Lung (tissue), 12 donors: ENCODE results near the gene TBC1D1. TPM values are rescaled to one million over a fixed set of nuclear protein-coding genes. Genes with fewer than 3 reads are reported as not detected.
A peak's percentile ranks its signal among the peaks of the same experiment; 100 is the strongest.

ENCODE experiments used
- ATAC-seq: fragments of 200-7000 bp; cut with Tn5 transposase; one replicate; pipeline ENCODE4 v1.9.1; 2020; ENCODE audit warnings: moderate number of reproducible peaks; ENCODE audit not compliant: insufficient read depth, low FRiP score
- DNase-seq, 3 donors: peaks; one replicate each; pipeline ENCODE4 v3.0.0-alpha.2; 2013 to 2017
- H3K27ac ChIP-seq, 2 donors: one replicate each; pipeline ENCODE4 v1.5.1; 2013; ENCODE audit warnings: mild to moderate bottlenecking in 2 of 2, moderate library complexity in 2 of 2, control low read depth in 1 of 2, inconsistent platforms in 1 of 2, low read depth in 1 of 2, low read length in 1 of 2
- H3K27me3 ChIP-seq, 3 donors: one replicate each; pipeline ENCODE4 v1.5.1; 2013; ENCODE audit warnings: low read length in 2 of 3; ENCODE audit not compliant: control insufficient read depth in 3 of 3, insufficient read depth in 3 of 3
- H3K36me3 ChIP-seq, 4 donors: one replicate each; pipeline ENCODE4 v1.5.1; 2013; ENCODE audit warnings: low read length in 4 of 4, mild to moderate bottlenecking in 1 of 4, moderate library complexity in 1 of 4; ENCODE audit not compliant: control insufficient read depth in 4 of 4, insufficient read depth in 4 of 4
- H3K4me1 ChIP-seq, 5 donors: one replicate each; pipeline ENCODE4 v1.5.1; 2013; ENCODE audit warnings: low read length in 5 of 5, mild to moderate bottlenecking in 2 of 5, moderate library complexity in 1 of 5; ENCODE audit not compliant: control insufficient read depth in 5 of 5, insufficient read depth in 5 of 5
- H3K4me3 ChIP-seq: one replicate; pipeline ENCODE4 v1.5.1; 2013; ENCODE audit warnings: mild to moderate bottlenecking, control low read depth, moderate library complexity
- H3K9ac ChIP-seq, 2 donors: one replicate each; pipeline ENCODE4 v1.5.1; 2013; ENCODE audit warnings: low read length in 2 of 2, control low read depth in 1 of 2; ENCODE audit not compliant: insufficient read depth in 1 of 2
- H3K9me3 ChIP-seq, 4 donors: one replicate each; pipeline ENCODE4 v1.5.1; 2013; ENCODE audit warnings: low read length in 3 of 4, mild to moderate bottlenecking in 1 of 4, moderate library complexity in 1 of 4; ENCODE audit not compliant: control insufficient read depth in 4 of 4, insufficient read depth in 3 of 4
- CTCF ChIP-seq: IDR thresholded peaks from 2 replicates; pipeline ENCODE4 v1.5.1; 2012; ENCODE audit warnings: mild to moderate bottlenecking; ENCODE audit errors: control extremely low read depth, extremely low read depth
- WGBS, 2 donors: extraction: QIAGEN DNeasy Blood & Tissue Kit; methylation state at CpG; one replicate each; pipeline ENCODE4 v1.1.7; 2013; 5-methylcytosine and 5-hydroxymethylcytosine counted together
- polyA plus RNA-seq, 2 donors: library from polyadenylated mRNA; stranded (reverse); fragments of 200-250 nt; gene quantifications; one replicate each; pipeline ENCODE4 v1.2.1, GENCODE V29; 2013
- total RNA-seq, 2 donors: library from RNA; depleted of rRNA in 1 of 2; stranded (reverse); fragments of >200 nt in 1 of 2; gene quantifications; one replicate each; pipeline ENCODE4 v1.2.1, GENCODE V29; 2014 to 2021
- donor health status: control.
- donor health status: control.
- donor health status: Bipolar disorder and iron deficiency.
- donor health status: healthy.
- donor health status: DM: yes; HTN: yes; CAD: no.

The TBC1D1 gene
- total and polyA plus RNA-seq, 4 donors = 23.6 to 71.1 (median 43.9) TPM

GRCh38 chr4:38115601-38116000 is 224.7 kb downstream of the TBC1D1 start:
- ATAC-seq (no peak), DNase-seq (no peak)
- H3K36me3 ChIP-seq = peaks cover 6 to 23% (median 12%) of the 10 kb centered on the region in 4 donors
- no peak overlapping the region for H3K4me3 ChIP-seq
- no peak overlapping the region for H3K9ac ChIP-seq
- no peak overlapping the region for H3K27ac ChIP-seq
- WGBS, 2 donors = 96 to 97% methylated on average over 5 of the region's 5 CpGs
- no peak for TF ChIP-seq CTCF
- H3K27me3 ChIP-seq = no peaks in the 10 kb centered on the region
- no peaks in the 10 kb centered on the region for H3K9me3 ChIP-seq
- peaks cover 8 to 31% (median 12%) of the 10 kb centered on the region in 5 donors for H3K4me1 ChIP-seq

- DNase-seq (no peak), ATAC-seq (no peak)
- peaks cover 6 to 26% (median 13%) of the 10 kb centered on the region in 4 donors for H3K36me3 ChIP-seq
- H3K9me3 ChIP-seq = no peaks in the 10 kb centered on the region
- peaks cover 4 to 20% (median 5%) of the 10 kb centered on the region in 5 donors for H3K4me1 ChIP-seq
- TF ChIP-seq CTCF = no peak
- H3K27me3 ChIP-seq = no peaks in the 10 kb centered on the region
- no peak overlapping the region for H3K27ac ChIP-seq
- 56 to 65% methylated on average over 4 of the region's 4 CpGs for WGBS, 2 donors
- no peak overlapping the region for H3K4me3 ChIP-seq
- H3K9ac ChIP-seq = no peak overlapping the region
These were observed 226.7 kb downstream of the TBC1D1 start for GRCh38 chr4:38117591-38117990.

- ATAC-seq = no peak
- H3K27ac ChIP-seq = no peak overlapping the region
These were observed 228.9 kb downstream of the TBC1D1 start for GRCh38 chr4:38119668-38120385.

More at GRCh38 chr4:38119668-38120385, 228.9 kb downstream of the TBC1D1 start:
- TF ChIP-seq CTCF = no peak
- WGBS, 2 donors = 86 to 92% methylated on average over 7 of the region's 7 CpGs
- peak in 1 of 3 donors; percentile 41 for DNase-seq
- H3K9me3 ChIP-seq = no peaks in the 10 kb centered on the region
- peaks cover 6 to 32% (median 13%) of the 10 kb centered on the region in 4 donors for H3K36me3 ChIP-seq
- no peak overlapping the region for H3K9ac ChIP-seq
- no peaks in the 10 kb centered on the region for H3K27me3 ChIP-seq
- peaks cover 0 to 20% (median 1%) of the 10 kb centered on the region in 5 donors for H3K4me1 ChIP-seq
- H3K4me3 ChIP-seq = no peak overlapping the region
